NCI-H1930 (cell line): ENCODE data around the gene SLC14A1.

ENCODE experiments used
- DNase-seq, 2 experiments: peaks; one replicate each; lab custom pipeline; 2025; lab: John Stamatoyannopoulos, UW

SLC14A1 gene

GRCh38 chr18:45723567-45724355 is at the start of gene SLC14A1:
SLC14A1 (plus strand) TSS chr18:45724181; CDS start chr18:45730321, 6,140 bp downstream.
- no peak for DNase-seq

- no peak for DNase-seq
Measured at GRCh38 chr18:45677276-45677807, 46.6 kb upstream of the SLC14A1 start.

- no peak for DNase-seq
Measured at GRCh38 chr18:45678441-45678840, 45.5 kb upstream of the SLC14A1 start.

GRCh38 chr18:45678850-45679249 is 45.1 kb upstream of the SLC14A1 start:
- no peak for DNase-seq

- no peak for DNase-seq
Measured at GRCh38 chr18:45680066-45680690, 43.8 kb upstream of the SLC14A1 start.

GRCh38 chr18:45682181-45682580 is 41.8 kb upstream of the SLC14A1 start:
- DNase-seq, result no peak

- no peak for DNase-seq
Measured at GRCh38 chr18:45684341-45685115, 39.5 kb upstream of the SLC14A1 start.

- no peak for DNase-seq
Measured at GRCh38 chr18:45686891-45687611, 36.9 kb upstream of the SLC14A1 start.

GRCh38 chr18:45687621-45688020 is 36.4 kb upstream of the SLC14A1 start:
- DNase-seq, result no peak

GRCh38 chr18:45688113-45688512 is 35.9 kb upstream of the SLC14A1 start:
- DNase-seq, result no peak

GRCh38 chr18:45688833-45689232 is 35.1 kb upstream of the SLC14A1 start:
- no peak for DNase-seq

- DNase-seq, result no peak
Measured at GRCh38 chr18:45689396-45689795, 34.6 kb upstream of the SLC14A1 start.

GRCh38 chr18:45690975-45691815 is 32.8 kb upstream of the SLC14A1 start:
- DNase-seq, result peak; percentile 38 to 71

GRCh38 chr18:45691816-45692179 is 32.2 kb upstream of the SLC14A1 start:
- DNase-seq, result no peak

- DNase-seq, result no peak
Measured at GRCh38 chr18:45702708-45703265, 21.2 kb upstream of the SLC14A1 start.

- no peak for DNase-seq
Measured at GRCh38 chr18:45708831-45709230, 15.2 kb upstream of the SLC14A1 start.

GRCh38 chr18:45712061-45712460 is 11.9 kb upstream of the SLC14A1 start:
- DNase-seq, result no peak

- no peak for DNase-seq
Measured at GRCh38 chr18:45713239-45713638, 10.7 kb upstream of the SLC14A1 start.

- no peak for DNase-seq
Measured at GRCh38 chr18:45715212-45715780, 8.7 kb upstream of the SLC14A1 start.

GRCh38 chr18:45719106-45719505 is 4.9 kb upstream of the SLC14A1 start:
- DNase-seq, result no peak
